Measurements from ENCODE around the gene TIMP1. TPM values are rescaled to one million over a fixed set of nuclear protein-coding genes. Genes with fewer than 3 reads are reported as not detected.

The TIMP1 gene
- total RNA-seq = 324 TPM
- long read RNA-seq, transcript TIMP1-201 (6 exons, 892 nt) = major isoform, 118 of 126 reads
- long read RNA-seq, partial matches to known transcripts = 4 of 126 reads
- long read RNA-seq, other reads (novel, unspliced or antisense) = 1 of 126 reads

DNA sequence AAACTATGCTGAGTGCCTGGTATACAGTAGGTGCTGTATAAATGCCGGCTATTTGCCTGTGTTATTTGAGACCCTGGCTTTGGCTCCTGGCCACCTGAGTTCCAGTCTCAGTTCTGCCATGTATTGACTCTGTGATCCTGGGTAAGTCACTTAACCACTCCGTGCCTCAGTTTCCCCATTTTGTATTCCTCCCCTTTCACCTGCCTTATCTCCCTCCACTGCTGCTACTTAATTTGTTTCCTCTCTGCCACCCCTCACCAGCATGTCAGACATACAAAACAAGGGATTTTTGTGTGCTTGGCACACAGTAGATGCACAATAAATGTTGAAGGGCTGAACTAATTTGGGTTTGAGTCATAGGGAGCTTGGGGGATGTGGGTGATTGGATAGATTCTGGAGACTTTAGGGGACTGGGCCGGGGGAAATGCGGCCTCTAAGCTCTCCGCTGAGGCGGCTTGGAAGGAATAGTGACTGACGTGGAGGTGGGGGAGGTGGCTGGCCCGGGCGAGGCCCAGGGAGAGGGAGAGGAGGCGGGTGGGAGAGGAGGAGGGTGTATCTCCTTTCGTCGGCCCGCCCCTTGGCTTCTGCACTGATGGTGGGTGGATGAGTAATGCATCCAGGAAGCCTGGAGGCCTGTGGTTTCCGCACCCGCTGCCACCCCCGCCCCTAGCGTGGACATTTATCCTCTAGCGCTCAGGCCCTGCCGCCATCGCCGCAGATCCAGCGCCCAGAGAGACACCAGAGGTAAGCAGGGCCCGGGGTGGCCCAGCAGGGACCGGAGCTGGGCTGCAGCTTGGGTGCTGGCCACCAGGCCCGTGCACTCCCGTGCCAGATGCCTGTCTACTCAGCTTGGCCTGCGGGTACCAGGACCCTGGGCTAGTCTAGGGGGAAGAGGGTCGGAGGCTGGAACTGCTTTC lies at the start of gene TIMP1:
TSS of gene TIMP1 (plus strand) at position 706 of the 917 bp plus-strand sequence. CDS start 980 bp downstream, outside the sequence.
- Histone ChIP-seq H3K4me1 (no peaks in the 10 kb centered on the region), H3K36me3 (no peaks in the 10 kb centered on the region), H3K27me3 (no peaks in the 10 kb centered on the region), H3K4me3 (peak within 1 kb of the TSS; percentile 56), H3K9me3 (no peaks in the 10 kb centered on the region), H3K27ac (peak within 1 kb of the TSS; percentile 77)
- ATAC-seq = peak; percentile 96
- TF ChIP-seq, protein P1, sequence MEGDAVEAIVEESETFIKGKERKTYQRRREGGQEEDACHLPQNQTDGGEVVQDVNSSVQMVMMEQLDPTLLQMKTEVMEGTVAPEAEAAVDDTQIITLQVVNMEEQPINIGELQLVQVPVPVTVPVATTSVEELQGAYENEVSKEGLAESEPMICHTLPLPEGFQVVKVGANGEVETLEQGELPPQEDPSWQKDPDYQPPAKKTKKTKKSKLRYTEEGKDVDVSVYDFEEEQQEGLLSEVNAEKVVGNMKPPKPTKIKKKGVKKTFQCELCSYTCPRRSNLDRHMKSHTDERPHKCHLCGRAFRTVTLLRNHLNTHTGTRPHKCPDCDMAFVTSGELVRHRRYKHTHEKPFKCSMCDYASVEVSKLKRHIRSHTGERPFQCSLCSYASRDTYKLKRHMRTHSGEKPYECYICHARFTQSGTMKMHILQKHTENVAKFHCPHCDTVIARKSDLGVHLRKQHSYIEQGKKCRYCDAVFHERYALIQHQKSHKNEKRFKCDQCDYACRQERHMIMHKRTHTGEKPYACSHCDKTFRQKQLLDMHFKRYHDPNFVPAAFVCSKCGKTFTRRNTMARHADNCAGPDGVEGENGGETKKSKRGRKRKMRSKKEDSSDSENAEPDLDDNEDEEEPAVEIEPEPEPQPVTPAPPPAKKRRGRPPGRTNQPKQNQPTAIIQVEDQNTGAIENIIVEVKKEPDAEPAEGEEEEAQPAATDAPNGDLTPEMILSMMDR (IDR thresholded peaks at IDR 0.05) = no peak
- DNase-seq = peak; percentile 90
- intact Hi-C loops (cut with DNase I) = no loop called here

DNA sequence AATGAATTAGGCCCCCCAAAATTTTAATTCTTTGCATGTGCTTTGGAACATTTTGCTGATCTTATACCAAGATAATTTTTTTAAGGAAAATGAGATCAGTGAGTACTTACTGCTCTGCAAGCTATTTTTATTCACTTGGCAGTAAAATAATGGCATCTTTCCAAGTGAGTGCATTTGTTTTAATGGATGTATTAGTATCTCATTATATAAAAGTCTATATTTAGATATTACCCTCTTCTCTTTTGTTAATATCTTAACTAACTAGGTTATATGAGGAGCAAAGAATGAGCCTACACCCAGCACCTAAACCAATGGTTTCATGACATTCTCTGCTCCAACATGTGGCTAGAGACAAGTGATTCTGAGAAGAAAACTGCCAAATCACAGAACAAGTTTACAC lies 42.4 kb upstream of the TIMP1 start:
- ATAC-seq = no peak
- no peaks in the 10 kb centered on the region for H3K36me3 ChIP-seq

DNA sequence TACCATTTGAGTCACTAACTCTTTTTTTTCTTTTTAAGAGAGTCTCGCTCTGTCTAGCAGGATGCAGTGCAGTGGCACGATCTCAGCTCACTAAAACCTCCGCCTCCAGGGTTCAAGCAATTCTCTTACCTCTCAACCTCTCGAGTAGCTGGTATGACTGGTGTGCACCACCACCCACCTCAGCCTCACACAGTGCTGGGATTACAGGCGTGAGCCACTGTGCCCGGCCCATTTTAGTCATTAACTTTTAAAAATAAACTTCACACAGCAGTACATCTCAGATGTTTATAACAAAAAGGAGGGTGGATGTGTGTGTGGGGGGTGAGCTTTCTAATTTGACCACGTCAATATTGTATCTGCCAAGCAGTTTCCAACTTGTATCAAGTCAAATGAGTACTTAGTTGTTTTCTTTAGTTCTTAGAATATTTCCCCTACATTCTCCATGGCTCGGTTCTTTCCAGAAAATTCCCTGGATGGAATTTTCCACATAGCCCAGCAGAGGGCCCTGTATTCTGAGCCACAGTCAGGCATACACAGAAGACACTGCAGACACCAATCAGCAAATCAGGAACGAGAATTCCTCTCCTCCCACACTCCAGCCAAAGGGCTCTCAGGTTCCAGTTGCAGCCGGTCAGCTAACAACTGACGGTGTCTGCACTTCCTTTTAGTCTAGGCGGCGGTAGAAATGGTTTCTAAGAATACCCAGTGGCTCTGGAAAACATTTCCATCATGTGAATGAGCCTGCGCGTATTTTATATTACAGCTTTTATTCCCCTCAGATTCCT lies 41.3 kb upstream of the TIMP1 start:
- intact Hi-C loops (cut with DNase I) = no loop called here
- peaks cover 4% of the 10 kb centered on the region for H3K4me1 ChIP-seq
- no peaks in the 10 kb centered on the region for H3K9me3 ChIP-seq
- H3K36me3 ChIP-seq = no peaks in the 10 kb centered on the region
- TF ChIP-seq, protein P1 (IDR thresholded peaks at IDR 0.05) = peak; percentile 55
- H3K4me3 ChIP-seq = no peak overlapping the region
- DNase-seq (peak; percentile 77), ATAC-seq (peak; percentile 100)
- no peaks in the 10 kb centered on the region for H3K27me3 ChIP-seq
- H3K27ac ChIP-seq = peak overlapping the region; percentile 74

More for the DNA sequence above, 42.4 kb upstream of the TIMP1 start:
- intact Hi-C loops (cut with DNase I) = no loop called here
- no peak for DNase-seq
- Histone ChIP-seq H3K9me3 (no peaks in the 10 kb centered on the region), H3K27ac (no peak overlapping the region), H3K27me3 (no peaks in the 10 kb centered on the region), H3K4me1 (peaks cover 4% of the 10 kb centered on the region), H3K4me3 (no peak overlapping the region)
- TF ChIP-seq, protein P1 (IDR thresholded peaks at IDR 0.05) = no peak

DNA sequence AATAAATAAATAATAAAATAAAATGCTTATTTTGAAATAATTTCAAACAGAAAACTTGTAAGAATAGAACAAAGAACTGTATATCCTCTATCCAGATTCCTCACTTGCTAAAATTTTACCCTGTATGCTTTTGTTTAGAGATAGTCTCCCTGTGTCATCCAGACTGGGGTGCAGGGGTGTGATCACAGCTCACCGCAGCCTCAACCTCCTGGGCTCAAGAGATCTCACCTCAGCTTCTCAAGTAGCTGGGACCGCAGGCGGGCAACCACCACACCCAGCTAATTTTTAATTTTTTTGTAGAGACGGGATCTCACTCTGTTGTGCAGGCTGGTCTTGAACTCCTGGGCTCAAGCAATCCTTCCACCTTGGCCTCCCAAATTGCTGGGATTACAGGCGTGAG lies 38.7 kb upstream of the TIMP1 start:
- TF ChIP-seq, protein P1 (IDR thresholded peaks at IDR 0.05) = no peak
- ATAC-seq (no peak), DNase-seq (no peak)
- Histone ChIP-seq H3K27me3 (no peaks in the 10 kb centered on the region), H3K27ac (no peak overlapping the region), H3K4me3 (no peak overlapping the region), H3K9me3 (no peaks in the 10 kb centered on the region), H3K4me1 (peaks cover 4% of the 10 kb centered on the region), H3K36me3 (no peaks in the 10 kb centered on the region)
- intact Hi-C loops (cut with DNase I) = no loop called here

DNA sequence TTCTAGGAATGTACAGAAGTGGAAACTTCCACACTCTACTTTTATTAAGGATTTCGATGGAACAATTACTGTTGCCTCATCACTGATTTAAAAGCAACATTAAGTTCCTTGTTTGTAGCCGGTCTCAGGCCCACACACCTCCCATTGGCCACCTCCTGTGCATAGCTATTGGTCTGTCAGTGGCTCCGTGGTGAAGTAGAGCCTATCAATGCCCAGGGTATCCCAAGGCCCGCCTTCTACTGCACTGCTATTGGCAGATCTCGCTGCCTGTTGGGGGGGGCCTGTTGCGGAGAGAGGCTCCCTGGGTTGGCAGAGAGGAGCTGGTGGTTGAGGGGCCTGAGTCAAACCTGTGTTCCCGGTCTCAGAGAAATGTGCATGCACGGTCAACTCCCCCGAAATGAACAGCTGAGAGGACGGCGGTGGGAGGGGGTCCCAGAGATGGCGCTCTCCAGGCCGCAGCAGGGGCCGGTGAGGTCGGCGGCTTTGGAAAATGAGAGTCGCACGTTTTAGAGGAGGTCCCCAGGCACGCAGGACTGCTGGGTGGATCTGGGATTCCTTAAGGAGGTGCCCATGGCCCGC lies 26.1 kb upstream of the TIMP1 start:
- Histone ChIP-seq H3K9me3 (no peaks in the 10 kb centered on the region), H3K4me3 (peak overlapping the region; percentile 52), H3K27me3 (no peaks in the 10 kb centered on the region), H3K36me3 (no peaks in the 10 kb centered on the region), H3K4me1 (no peaks in the 10 kb centered on the region), H3K27ac (peak overlapping the region; percentile 87)
- intact Hi-C loops (cut with DNase I) = no loop called here
- DNase-seq (peak; percentile 91), ATAC-seq (peak; percentile 97)
- TF ChIP-seq, protein P1 (IDR thresholded peaks at IDR 0.05) = no peak

Measured in upper lobe of right lung (tissue), 1 donor.